Nephron (organoid): ENCODE data around the gene PLN.

Experiments
- H3K27ac Mint-ChIP-seq, 3 experiments: 2 replicates each; pipeline ENCODE4 v1.8.0; 2020; ENCODE audit warnings: mixed read lengths in 3 of 3, mild to moderate bottlenecking in 2 of 3, moderate library complexity in 1 of 3
- H3K27me3 Mint-ChIP-seq: 2 replicates; pipeline ENCODE4 v1.8.0; 2021; ENCODE audit warnings: low read depth, mild to moderate bottlenecking, moderate library complexity, mixed read lengths
- H3K36me3 Mint-ChIP-seq: 2 replicates; pipeline ENCODE4 v1.8.0; 2020; ENCODE audit warnings: low read depth, mixed read lengths
- H3K4me1 Mint-ChIP-seq: 2 replicates; pipeline ENCODE4 v1.8.0; 2020; ENCODE audit warnings: mixed read lengths
- H3K4me3 Mint-ChIP-seq, 3 experiments: 2 replicates each; pipeline ENCODE4 v1.8.0; 2020; ENCODE audit warnings: mild to moderate bottlenecking in 3 of 3, mixed read lengths in 3 of 3, moderate library complexity in 2 of 3
- H3K9me3 Mint-ChIP-seq: 2 replicates; pipeline ENCODE4 v1.8.0; 2020; ENCODE audit warnings: mixed read lengths
- CTCF ChIP-seq, 3 experiments: fragments of 200-600 bp; sonication (generic); IDR thresholded peaks; one replicate each; pipeline ENCODE4 v1.5.0; 2021; ENCODE audit warnings: antibody characterized with exemption in 3 of 3; ENCODE audit not compliant: unreplicated experiment in 3 of 3

PLN gene

GRCh38 chr6:118567974-118568373 lies 19.9 kb downstream of the PLN start:
- no peaks in the 10 kb centered on the region for H3K9me3 Mint-ChIP-seq
- no peak for TF ChIP-seq CTCF (IDR thresholded peaks at IDR 0.05; ENCODE audit: unreplicated experiment in 3 of 3)
- H3K36me3 Mint-ChIP-seq: peaks cover under 1% of the 10 kb centered on the region
- H3K27me3 Mint-ChIP-seq: no peaks in the 10 kb centered on the region
- H3K27ac Mint-ChIP-seq: no peak overlapping the region
- H3K4me3 Mint-ChIP-seq: no peak overlapping the region
- peaks cover 19% of the 10 kb centered on the region for H3K4me1 Mint-ChIP-seq

- Mint-ChIP-seq H3K4me1 (peaks cover 8% of the 10 kb centered on the region), H3K36me3 (peaks cover 11% of the 10 kb centered on the region), H3K27ac (no peak overlapping the region), H3K9me3 (peaks cover 6% of the 10 kb centered on the region), H3K27me3 (no peaks in the 10 kb centered on the region), H3K4me3 (no peak overlapping the region)
- TF ChIP-seq CTCF (IDR thresholded peaks at IDR 0.05; ENCODE audit: unreplicated experiment in 3 of 3): no peak
Observed at GRCh38 chr6:118569498-118569897, 21.4 kb downstream of the PLN start.

GRCh38 chr6:118571121-118571520 lies 23.0 kb downstream of the PLN start:
- Mint-ChIP-seq H3K9me3 (peaks cover 17% of the 10 kb centered on the region), H3K4me3 (no peak overlapping the region), H3K27ac (no peak overlapping the region), H3K4me1 (peaks cover 8% of the 10 kb centered on the region), H3K36me3 (peaks cover 27% of the 10 kb centered on the region), H3K27me3 (no peaks in the 10 kb centered on the region)
- TF ChIP-seq CTCF (IDR thresholded peaks at IDR 0.05; ENCODE audit: unreplicated experiment in 3 of 3): no peak

- Mint-ChIP-seq H3K9me3 (peaks cover 42% of the 10 kb centered on the region), H3K4me3 (peak overlapping the region; percentile 42 to 68 (median 50))
- TF ChIP-seq CTCF (IDR thresholded peaks at IDR 0.05; ENCODE audit: unreplicated experiment in 3 of 3): no peak
Observed at GRCh38 chr6:118574051-118574865, 26.2 kb downstream of the PLN start.

GRCh38 chr6:118577972-118578371 lies 29.9 kb downstream of the PLN start:
- Mint-ChIP-seq H3K36me3 (peaks cover 66% of the 10 kb centered on the region), H3K27me3 (no peaks in the 10 kb centered on the region), H3K9me3 (peaks cover 51% of the 10 kb centered on the region), H3K4me3 (peak overlapping the region in 1 of 3 experiments; percentile 41), H3K27ac (peak overlapping the region in 2 of 3 experiments; percentile 32 to 35), H3K4me1 (peaks cover 4% of the 10 kb centered on the region)
- no peak for TF ChIP-seq CTCF (IDR thresholded peaks at IDR 0.05; ENCODE audit: unreplicated experiment in 3 of 3)

More at GRCh38 chr6:118574051-118574865, 26.2 kb downstream of the PLN start:
- H3K4me1 Mint-ChIP-seq: peaks cover 8% of the 10 kb centered on the region
- no peaks in the 10 kb centered on the region for H3K27me3 Mint-ChIP-seq
- peaks cover 54% of the 10 kb centered on the region for H3K36me3 Mint-ChIP-seq
- H3K27ac Mint-ChIP-seq: peak overlapping the region; percentile 24 to 90 (median 67)

- Mint-ChIP-seq H3K27ac (no peak overlapping the region), H3K4me3 (no peak overlapping the region), H3K9me3 (peaks cover 51% of the 10 kb centered on the region), H3K4me1 (peaks cover 4% of the 10 kb centered on the region), H3K36me3 (peaks cover 64% of the 10 kb centered on the region), H3K27me3 (no peaks in the 10 kb centered on the region)
- TF ChIP-seq CTCF (IDR thresholded peaks at IDR 0.05; ENCODE audit: unreplicated experiment in 3 of 3): no peak
Observed at GRCh38 chr6:118578617-118579016, 30.5 kb downstream of the PLN start.
